A549 (cell line): ENCODE data around the gene TRERF1. TPM values are rescaled to one million over a fixed set of nuclear protein-coding genes. Genes with fewer than 3 reads are reported as not detected.

Experiments
- ATAC-seq, 2 experiments: fragments of 200-7000 bp in 1 of 2; fragments of >200 bp in 1 of 2; cut with Nextera tagmentation in 1 of 2; cut with Tn5 transposase in 1 of 2; 3 replicates each; pipeline versions ENCODE4 v1.8.0 to v1.9.1; 2018 to 2020; ENCODE audit warnings: mild to moderate bottlenecking in 1 of 2, moderate library complexity in 1 of 2
- CTCF ChIA-PET: fragments of 300-600 bp; sonication (Branson Sonifier 250); formaldehyde crosslinking; extraction: SDS; loops from one replicate; lab custom pipeline; 2021; ENCODE audit warnings: antibody characterized with exemption, inconsistent platforms; lab: Yijun Ruan, JAX
- POLR2A ChIA-PET: fragments of 350-600 bp; formaldehyde crosslinking; extraction: SDS; loops from one replicate; lab custom pipeline; 2021; ENCODE audit warnings: antibody characterized with exemption, inconsistent platforms; lab: Yijun Ruan, JAX
- DNase-seq, 2 experiments: peaks; one replicate each; pipeline versions ENCODE4 v3.0.0 to v3.0.0-alpha.2; 2011 to 2016; ENCODE audit warnings: low read depth in 1 of 2, low spot score in 1 of 2
- FAIRE-seq: peaks from 2 replicates; lab custom pipeline; 2011; peaks lifted over from hg19 to GRCh38; lab: Jason Lieb, UNC
- H3K27ac ChIP-seq, 2 experiments: fragments of >200 bp; sonication (Bioruptor Twin); formaldehyde crosslinking; 3 replicates each; pipeline ENCODE4 v1.5.1; 2016 to 2017
- H3K4me1 ChIP-seq: fragments of >200 bp; sonication (Bioruptor Twin); formaldehyde crosslinking; 3 replicates; pipeline ENCODE4 v1.6.1; 2016
- H3K4me2 ChIP-seq: fragments of >200 bp; sonication (Bioruptor Twin); formaldehyde crosslinking; 3 replicates; pipeline ENCODE4 v1.6.1; 2016
- H3K4me3 ChIP-seq: fragments of >200 bp; sonication (Bioruptor Twin); formaldehyde crosslinking; 3 replicates; pipeline ENCODE4 v1.5.1; 2016
- H3K9me3 ChIP-seq: fragments of >200 bp; sonication (Bioruptor Twin); formaldehyde crosslinking; 3 replicates; pipeline ENCODE4 v1.6.1; 2016
- BHLHE40 ChIP-seq: IDR thresholded peaks from 2 replicates; pipeline ENCODE4 v1.6.1; 2012; ENCODE audit warnings: low read depth, low read length, inconsistent platforms
- CTCF ChIP-seq: fragments of >200 bp; sonication (Bioruptor Twin); formaldehyde crosslinking; IDR thresholded peaks from 3 replicates; pipeline ENCODE4 v1.5.1; 2016
- E2F6 ChIP-seq: IDR thresholded peaks from 2 replicates; pipeline ENCODE4 v1.6.1; 2012; ENCODE audit warnings: low read depth, borderline replicate concordance
- ELK1 ChIP-seq: fragments of 150-350 bp; IDR thresholded peaks from 2 replicates; pipeline ENCODE4 v1.6.1; 2014; ENCODE audit warnings: low read depth, mild to moderate bottlenecking, low read length
- EP300 ChIP-seq, 2 experiments: fragments of >200 bp; sonication (Bioruptor Twin); formaldehyde crosslinking; IDR thresholded peaks; 2 replicates in 1 of 2; 3 replicates in 1 of 2; pipeline ENCODE4 v1.6.1; 2016 to 2017
- FOSB ChIP-seq: fragments of 250-450 bp; sonication (Bioruptor Pico); IDR thresholded peaks from 2 replicates; pipeline ENCODE4 v1.5.0; 2020; ENCODE audit warnings: mild to moderate bottlenecking, moderate library complexity
- HES2 ChIP-seq: fragments of >200 bp; sonication (Bioruptor Twin); formaldehyde crosslinking; IDR thresholded peaks from 2 replicates; pipeline ENCODE4 v1.6.1; 2016
- HEYL ChIP-seq: fragments of 250-450 bp; sonication (Bioruptor Pico); IDR thresholded peaks from 2 replicates; pipeline ENCODE4 v1.8.0; 2021; ENCODE audit warnings: mild to moderate bottlenecking, moderate library complexity
- MAX ChIP-seq: IDR thresholded peaks from 2 replicates; pipeline ENCODE4 v1.6.1; 2012
- POLR2AphosphoS2 ChIP-seq: conservative IDR thresholded peaks from 2 replicates; pipeline ENCODE4 v1.6.1; 2012; ENCODE audit warnings: low read length, improper control_type of control experiment, inconsistent platforms
- RAD21 ChIP-seq, 2 experiments: fragments of >200 bp in 1 of 2; sonication (Bioruptor Twin) in 1 of 2; formaldehyde crosslinking in 1 of 2; IDR thresholded peaks in 1 of 2; conservative IDR thresholded peaks in 1 of 2; 2 replicates in 1 of 2; 3 replicates in 1 of 2; pipeline ENCODE4 v1.6.1; 2012 to 2018; ENCODE audit warnings: inconsistent platforms in 1 of 2
- SMC3 ChIP-seq: fragments of >200 bp; sonication (Bioruptor Twin); formaldehyde crosslinking; IDR thresholded peaks from 3 replicates; pipeline ENCODE4 v1.6.1; 2018; ENCODE audit warnings: inconsistent platforms
- TFCP2L1 ChIP-seq: fragments of 250-450 bp; sonication (Bioruptor Pico); IDR thresholded peaks from 2 replicates; pipeline ENCODE4 v1.5.0; 2021; ENCODE audit warnings: mild to moderate bottlenecking
- USF2 ChIP-seq: fragments of 450-650 bp; IDR thresholded peaks from 2 replicates; pipeline ENCODE4 v1.6.1; 2014; ENCODE audit warnings: antibody characterized with exemption
- ZC3H11A ChIP-seq: fragments of 450-650 bp; IDR thresholded peaks from 2 replicates; pipeline ENCODE4 v1.6.1; 2014; ENCODE audit warnings: antibody characterized with exemption, mild to moderate bottlenecking
- ZSCAN20 ChIP-seq: fragments of 250-450 bp; sonication (Bioruptor Pico); IDR thresholded peaks from 2 replicates; pipeline ENCODE4 v1.8.0; 2022; ENCODE audit warnings: mild to moderate bottlenecking, moderate library complexity
- WGBS: methylation state at CpG from one replicate; pipeline ENCODE4 v1.1.6; 2017; ENCODE audit errors: missing lambda C conversion rate; 5-methylcytosine and 5-hydroxymethylcytosine counted together
- polyA plus RNA-seq, 4 experiments: library from polyadenylated mRNA; depleted of rRNA in 3 of 4; stranded (reverse); fragments of >200 nt; fragmentation: RNase III in 1 of 4; extraction: RNeasy Plus Mini Kit Qiagen cat#74134 plus additional on column Dnase treatment in 1 of 4; gene quantifications; 2 replicates in 3 of 4; 3 replicates in 1 of 4; pipeline ENCODE4 v1.2.3, GENCODE V29; 2011 to 2017

The TRERF1 gene
- polyA plus RNA-seq, 2 of the 4 experiments (the other 2 are of a cell fraction): 2.4 to 3.5 TPM

- CTCF ChIA-PET: interaction anchor here (1.1 to 4.2 kb wide), 4 partner anchors 31 to 284 kb away, joined by 3 to 33 read pairs (median 8); no protein-coding TSS in a partner anchor
- Histone ChIP-seq H3K27ac (no peak overlapping the region), H3K4me2 (no peak overlapping the region), H3K4me3 (no peak overlapping the region), H3K4me1 (peaks cover 11% of the 10 kb centered on the region), H3K9me3 (no peaks in the 10 kb centered on the region)
- no peak for ATAC-seq
- DNase-seq: no peak
- POLR2A ChIA-PET: interaction anchor here (1.0 kb wide), 1 partner anchor 189 kb away, joined by 3 read pairs; the partner anchor contains the start of gene TRERF1
- FAIRE-seq: no peak
- TF ChIP-seq HES2 (no peak), HEYL (CRISPR knock-in tag) (no peak), TFCP2L1 (no peak), BHLHE40 (no peak), FOSB (no peak), ZSCAN20 (CRISPR knock-in tag) (no peak), ELK1 (no peak), MAX (no peak), E2F6 (no peak), POLR2AphosphoS2 (no peak), RAD21 (conservative IDR thresholded peaks at IDR 0.05 in 1 of 2, IDR thresholded peaks at IDR 0.05 in 1 of 2) (no peak), ZC3H11A (no peak)
- WGBS: 86% methylated on average over 14 of the region's 24 CpGs
Observed at GRCh38 chr6:42263165-42263728, 188.5 kb downstream of the TRERF1 start.

- DNase-seq: peak in 1 of 2 experiments; percentile 52
- Histone ChIP-seq H3K4me3 (no peak overlapping the region), H3K4me2 (peak overlapping the region; percentile 8; the same call in 2 of the 3 replicates), H3K9me3 (no peaks in the 10 kb centered on the region), H3K27ac (peak overlapping the region; percentile 43 to 72; a peak in 5 of 6 replicates)
- ATAC-seq: peak; percentile 80 to 90; a peak in 4 of 6 replicates
- 80% methylated on average over 4 of the region's 11 CpGs for WGBS
- CTCF ChIA-PET: interaction anchor here (0.6 to 4.2 kb wide), 17 partner anchors 8 to 287 kb away, joined by 3 to 33 read pairs (median 4); no protein-coding TSS in a partner anchor
- TF ChIP-seq SMC3 (peak; percentile 83), RAD21 (conservative IDR thresholded peaks at IDR 0.05 in 1 of 2, IDR thresholded peaks at IDR 0.05 in 1 of 2) (peak; percentile 61 to 74), CTCF (peak; percentile 61), EP300 (IDR thresholded peaks at IDR 0.05) (no peak)
- TF ChIP-seq, all 56 proteins: peak for 3
- peaks cover 11% of the 10 kb centered on the region for H3K4me1 ChIP-seq
- POLR2A ChIA-PET: interaction anchor here (0.7 to 1.2 kb wide), 2 partner anchors 191 to 287 kb away, joined by 3 read pairs; partner anchors contain the start of gene TRERF1
- FAIRE-seq: no peak
Observed at GRCh38 chr6:42260972-42261371, 190.8 kb downstream of the TRERF1 start.

GRCh38 chr6:42260396-42260888 is 191.3 kb downstream of the TRERF1 start:
- WGBS: 52% methylated on average over 7 of the region's 7 CpGs
- H3K4me2 ChIP-seq: peak overlapping the region; percentile 8; the same call in 2 of the 3 replicates
- H3K4me3 ChIP-seq: no peak overlapping the region
- ChIA-PET POLR2A (interaction anchor here (1.2 kb wide), 1 partner anchor 192 kb away, joined by 3 read pairs; the partner anchor contains the start of gene TRERF1), CTCF (interaction anchor here (0.6 to 4.2 kb wide), 15 partner anchors 9 to 287 kb away, joined by 3 to 33 read pairs (median 4); no protein-coding TSS in a partner anchor)
- H3K9me3 ChIP-seq: no peaks in the 10 kb centered on the region
- H3K4me1 ChIP-seq: peaks cover 11% of the 10 kb centered on the region
- no peak for FAIRE-seq
- DNase-seq: peak; percentile 40 to 59
- peak overlapping the region; percentile 43 to 72; a peak in 5 of 6 replicates for H3K27ac ChIP-seq
- no peak for TF ChIP-seq E2F6
- TF ChIP-seq USF2: peak; percentile 92
- TF ChIP-seq, all 56 proteins: peak for 1
- ATAC-seq: peak; percentile 52 to 88; a peak in 5 of 6 replicates
